A172 (cell line): Measurements from ENCODE around the gene FNDC10. TPM values are rescaled to one million over a fixed set of nuclear protein-coding genes. Genes with fewer than 3 reads are reported as not detected.
"Not testable (repeated sequence)": the region's sequence is repeated elsewhere in the genome, so short reads cannot be mapped to it uniquely, and the experiment has no call there.

ENCODE experiments used
- DNase-seq: peaks from one replicate; pipeline ENCODE4 v3.0.0-alpha.2; 2015; ENCODE audit warnings: low spot score
- total RNA-seq: library from RNA; depleted of rRNA; stranded (reverse); fragments of >200 nt; shearing (Covaris generic); gene quantifications from 2 replicates; pipeline ENCODE4 v1.2.3, GENCODE V29; 2014

The FNDC10 gene
- total RNA-seq, 1 experiment from 2014 or later: not detected

DNA sequence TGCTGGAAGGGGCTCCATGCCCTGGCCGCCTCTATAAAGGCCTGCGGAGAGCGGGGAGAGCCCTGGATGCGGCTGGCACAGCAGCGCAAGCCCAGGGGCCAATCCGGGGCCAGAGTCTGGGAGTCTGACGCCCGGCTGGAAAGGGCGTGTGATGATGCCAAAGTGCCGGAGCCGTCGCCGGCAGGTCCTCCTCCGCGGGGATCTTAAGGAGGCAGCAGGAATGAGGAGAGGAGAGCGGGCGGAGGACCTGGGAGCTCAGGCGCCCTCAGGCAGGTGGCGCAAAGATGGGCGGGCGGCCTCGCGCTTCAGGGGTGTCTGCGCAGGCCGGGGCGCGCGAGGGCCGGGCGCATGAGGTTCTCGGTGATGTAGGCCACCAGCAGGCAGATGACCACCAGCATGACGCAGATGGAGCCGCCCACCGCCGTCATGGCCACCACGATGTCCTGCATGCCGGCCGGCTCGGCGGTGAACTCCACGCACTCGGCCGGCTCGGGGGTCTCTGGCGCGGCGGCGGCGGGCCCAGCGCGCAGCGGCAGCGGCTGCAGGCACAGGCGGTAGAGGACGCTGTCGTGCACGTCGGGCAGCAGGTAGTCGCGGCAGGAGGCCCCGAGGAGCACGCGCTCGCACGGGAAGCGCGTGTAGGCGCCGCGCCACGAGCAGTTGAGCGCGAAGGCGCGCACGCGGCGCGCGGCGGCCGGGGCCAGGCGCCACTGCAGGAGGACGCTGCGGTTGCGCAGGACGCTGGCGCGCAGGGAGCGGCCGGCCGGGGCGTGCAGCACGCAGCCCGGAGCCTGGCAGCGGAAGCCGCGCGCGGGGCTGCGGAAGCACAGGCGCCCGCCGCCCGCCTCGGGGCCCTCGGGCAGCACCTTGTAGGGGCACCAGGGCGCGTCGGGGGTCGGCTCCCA is 653 bp downstream of the FNDC10 start:
- no peak for DNase-seq

DNA sequence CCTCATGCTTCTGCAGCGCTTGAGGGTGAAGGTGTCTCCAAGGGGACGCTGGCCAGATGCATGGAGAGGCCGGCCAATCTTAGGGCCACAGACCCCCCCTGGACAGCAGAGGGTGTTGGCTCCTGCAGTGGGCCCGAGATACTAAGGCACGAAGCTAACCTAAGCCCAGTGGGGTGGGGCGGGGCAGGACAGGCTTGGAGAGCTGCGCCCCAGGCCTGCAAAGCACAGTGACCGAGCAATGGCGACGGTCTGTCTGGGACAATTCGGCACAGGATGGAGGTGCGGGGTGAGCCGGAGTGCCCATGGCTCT is 1.3 kb downstream of the FNDC10 start:
- no peak for DNase-seq

- DNase-seq: no peak
These were observed 1.8 kb downstream of the FNDC10 start for GRCh38 chr1:1598051-1598719.

- peak; percentile 20 for DNase-seq
These were observed 2.5 kb downstream of the FNDC10 start for GRCh38 chr1:1597275-1597930.

GRCh38 chr1:1596493-1597274 is 3.3 kb downstream of the FNDC10 start:
- no peak for DNase-seq

GRCh38 chr1:1595341-1595740 is 4.6 kb downstream of the FNDC10 start:
- DNase-seq: not testable (repeated sequence)

- DNase-seq: no peak
These were observed 5.2 kb downstream of the FNDC10 start for GRCh38 chr1:1594602-1595260.

GRCh38 chr1:1593834-1594601 is 5.9 kb downstream of the FNDC10 start:
- no peak for DNase-seq

DNA sequence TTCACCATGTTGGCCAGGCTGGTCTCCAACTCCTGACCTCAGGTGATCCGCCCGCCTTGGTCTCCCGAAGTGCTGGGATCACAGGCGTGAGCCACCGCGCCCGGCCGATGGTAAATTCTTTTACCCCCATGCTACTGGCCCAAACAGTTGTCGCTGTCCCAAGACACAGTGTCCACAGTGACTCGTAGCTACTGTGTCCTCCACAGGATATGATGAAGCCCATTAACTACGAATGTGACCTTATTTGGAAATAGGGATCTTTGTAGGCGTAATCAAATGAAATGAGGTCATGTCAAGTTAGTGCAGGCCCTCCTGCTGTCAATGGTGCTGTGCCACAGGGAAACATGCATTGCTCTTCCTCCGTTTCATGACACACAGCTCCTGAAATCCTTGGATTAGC is 8.5 kb downstream of the FNDC10 start:
- DNase-seq: peak; percentile 43

DNA sequence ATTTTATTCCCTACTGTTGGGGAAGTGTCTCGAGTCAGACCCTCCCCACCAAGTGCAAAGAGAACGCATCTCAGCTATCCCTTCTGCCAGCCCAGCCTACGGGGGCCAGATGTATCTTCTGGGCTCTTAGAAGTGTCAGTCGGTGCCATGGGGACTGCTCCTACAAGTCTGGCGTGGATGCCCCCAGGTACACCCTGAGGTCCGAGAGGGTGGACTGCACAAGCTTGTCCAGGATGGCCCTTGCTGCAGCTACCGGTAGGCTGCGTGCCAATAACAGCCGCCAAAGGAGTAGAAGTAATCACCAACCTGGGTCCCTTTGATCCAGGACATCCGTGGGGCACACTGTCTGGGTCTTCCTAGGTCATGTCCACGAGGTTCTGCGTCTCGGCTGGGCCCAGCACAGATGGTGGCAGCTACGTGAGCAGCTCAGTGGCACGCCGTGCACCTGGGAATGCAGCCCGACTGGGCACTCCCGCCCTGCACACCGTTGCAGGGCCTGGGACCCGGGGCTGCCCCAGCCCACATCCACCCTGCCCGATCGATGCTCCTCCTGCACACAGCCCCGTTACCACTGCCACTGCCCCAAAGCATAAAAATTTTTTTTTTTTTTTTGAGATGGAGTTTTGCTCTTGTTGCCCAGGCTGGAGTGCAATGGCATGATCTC is 16.5 kb downstream of the FNDC10 start:
- no peak for DNase-seq

- no peak for DNase-seq
These were observed 17.2 kb downstream of the FNDC10 start for GRCh38 chr1:1582585-1583346.

DNA sequence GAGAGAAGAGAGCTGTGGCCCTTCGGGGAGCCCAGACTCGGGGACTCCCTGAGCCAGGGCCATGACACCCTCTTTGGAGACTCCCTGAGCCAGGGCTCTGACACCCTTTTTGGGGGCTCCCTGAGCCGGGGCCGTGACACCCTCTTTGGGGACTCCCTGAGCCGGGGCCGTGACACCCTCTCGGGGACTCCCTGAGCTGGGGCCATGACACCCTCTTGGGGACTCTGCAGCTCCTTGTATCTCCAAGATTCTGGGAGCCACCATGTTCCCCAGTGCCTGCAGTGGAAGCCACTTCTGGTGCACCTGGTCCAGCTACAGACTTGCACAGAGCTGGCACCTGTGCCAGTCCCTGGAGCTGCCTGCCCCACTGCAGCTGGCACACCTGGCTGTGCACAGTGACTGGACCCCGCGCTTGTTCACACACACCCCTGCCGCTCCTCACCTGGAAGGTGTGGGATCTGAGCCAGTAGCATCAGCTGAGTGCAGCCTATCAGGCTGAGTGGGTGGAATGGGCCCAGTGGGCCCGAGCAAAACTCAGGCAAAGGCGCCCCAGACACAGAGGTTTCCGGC is 21.5 kb downstream of the FNDC10 start:
- no peak for DNase-seq

- no peak for DNase-seq
These were observed 22.4 kb downstream of the FNDC10 start for GRCh38 chr1:1577367-1578011.

GRCh38 chr1:1574721-1575537 is 25.0 kb downstream of the FNDC10 start, which contains the start of gene SSU72:
SSU72 (minus strand) TSS chr1:1574863; CDS start chr1:1574557, 306 bp downstream.
- peak; percentile 60 for DNase-seq

DNA sequence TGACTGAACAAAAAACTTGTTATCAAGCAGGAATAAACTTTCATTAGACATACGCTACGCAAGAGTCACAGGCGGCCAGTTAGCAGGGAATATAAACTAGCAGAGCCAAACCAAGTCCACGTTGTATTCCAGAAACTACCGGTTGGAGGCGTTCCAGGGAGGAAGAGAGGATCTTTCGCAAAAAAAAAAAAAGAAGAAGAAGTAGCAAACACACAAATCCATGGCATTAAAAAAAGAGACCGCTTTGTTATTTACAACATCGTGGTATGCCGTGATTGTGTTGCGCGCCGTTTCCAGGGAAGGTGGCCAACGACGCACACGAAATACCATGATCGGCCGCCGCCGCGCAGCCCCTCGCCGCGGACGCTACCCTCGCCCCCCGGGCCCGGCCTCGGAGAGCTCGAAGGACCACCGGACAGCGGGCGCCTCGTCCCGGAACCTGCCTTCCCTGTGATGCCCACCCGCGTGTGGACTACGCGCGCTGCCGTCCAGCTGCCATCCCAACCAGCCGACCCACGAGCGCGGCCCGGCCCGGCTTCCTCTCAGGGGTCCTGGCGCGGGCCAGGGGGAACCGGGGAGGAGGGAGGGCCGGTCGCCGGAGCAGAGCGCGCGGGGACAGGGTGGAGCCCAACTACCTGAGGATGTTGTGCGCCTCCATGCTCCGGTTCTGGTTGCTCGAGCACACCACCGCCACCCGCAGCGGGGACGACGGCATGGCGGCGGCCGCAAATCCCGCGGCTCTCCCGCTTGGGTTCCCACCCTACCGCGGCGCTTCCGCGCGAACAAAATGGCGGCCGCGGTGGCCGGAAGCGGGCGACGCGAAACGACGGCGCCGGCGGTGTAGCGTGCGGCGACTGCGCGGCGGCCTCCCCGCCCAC is 25.9 kb downstream of the FNDC10 start:
- DNase-seq: peak; percentile 8

DNA sequence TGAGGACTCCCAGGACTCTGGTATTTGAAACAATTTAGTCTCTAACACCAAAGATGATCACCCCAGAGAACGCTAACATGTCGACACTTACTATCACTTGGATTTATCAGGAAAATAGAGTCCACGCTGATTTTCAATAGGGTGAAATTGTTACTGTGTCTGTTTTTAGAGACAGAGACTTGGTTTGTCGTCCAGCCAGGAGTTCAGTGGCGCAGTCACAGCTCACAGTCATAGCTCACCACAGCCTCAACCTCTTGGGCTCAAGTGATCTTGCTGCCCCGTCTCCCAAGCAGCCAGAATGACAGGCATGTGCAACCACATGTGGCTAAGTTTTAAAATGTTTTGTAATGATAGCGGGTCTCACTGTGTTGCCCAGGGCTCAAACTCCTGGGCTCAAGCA is 30.6 kb downstream of the FNDC10 start:
- DNase-seq: no peak
